SK-N-SH treated with all-trans-retinoic acid at 6 μM for 48 hours (cell line): ENCODE measurements around the gene ADIPOR2.

Experiments
- ATAC-seq: fragments of 200-7000 bp; cut with Tn5 transposase; 3 replicates; pipeline ENCODE4 v1.9.1; 2020; ENCODE audit warnings: mild to moderate bottlenecking, moderate library complexity
- ARNTL ChIP-seq: fragments of 450-650 bp; formaldehyde crosslinking; IDR thresholded peaks from 2 replicates; pipeline ENCODE4 v1.5.0; 2020; ENCODE audit warnings: low read depth, mild to moderate bottlenecking, moderate library complexity, borderline replicate concordance
- BACH2 ChIP-seq: fragments of 250-450 bp; sonication (Bioruptor Pico); IDR thresholded peaks from 2 replicates; pipeline ENCODE4 v1.9.0; 2021; ENCODE audit warnings: mild to moderate bottlenecking, borderline replicate concordance
- CREB5 ChIP-seq: fragments of 250-450 bp; sonication (Bioruptor Pico); IDR thresholded peaks from 2 replicates; pipeline ENCODE4 v1.5.1; 2020; ENCODE audit warnings: low read depth, mild to moderate bottlenecking, moderate library complexity
- CSDC2 ChIP-seq: fragments of 250-450 bp; sonication (Bioruptor Pico); IDR thresholded peaks from 2 replicates; pipeline ENCODE4 v1.5.0; 2020; ENCODE audit warnings: mild to moderate bottlenecking, moderate library complexity
- ESRRG ChIP-seq: fragments of 250-450 bp; sonication (Bioruptor Pico); IDR thresholded peaks from 2 replicates; pipeline ENCODE4 v1.6.1; 2021; ENCODE audit warnings: mild to moderate bottlenecking
- GLIS3 ChIP-seq: fragments of 250-450 bp; sonication (Bioruptor Pico); IDR thresholded peaks from 2 replicates; pipeline ENCODE4 v1.5.0; 2020; ENCODE audit warnings: mild to moderate bottlenecking, moderate library complexity
- OSR1 ChIP-seq: fragments of 250-450 bp; sonication (Bioruptor Pico); IDR thresholded peaks from 2 replicates; pipeline ENCODE4 v1.8.0; 2022; ENCODE audit warnings: moderate library complexity, mild to moderate bottlenecking, inconsistent platforms
- PATZ1 ChIP-seq: fragments of 250-450 bp; sonication (Bioruptor Pico); IDR thresholded peaks from 2 replicates; pipeline ENCODE4 v1.8.0; 2020; ENCODE audit warnings: mild to moderate bottlenecking, moderate library complexity, borderline replicate concordance
- PPARA ChIP-seq: fragments of 250-450 bp; sonication (Bioruptor Pico); IDR thresholded peaks from 2 replicates; pipeline ENCODE4 v1.5.0; 2020; ENCODE audit warnings: mild to moderate bottlenecking, borderline replicate concordance
- RARB ChIP-seq: fragments of 250-450 bp; sonication (Bioruptor Pico); IDR thresholded peaks from 2 replicates; pipeline ENCODE4 v1.8.0; 2021; ENCODE audit warnings: mild to moderate bottlenecking, moderate library complexity
- SNAI2 ChIP-seq: fragments of 250-450 bp; sonication (Bioruptor Pico); IDR thresholded peaks from 2 replicates; pipeline ENCODE4 v1.5.0; 2020; ENCODE audit warnings: mild to moderate bottlenecking, moderate library complexity
- TCF4 ChIP-seq: fragments of 250-450 bp; sonication (Bioruptor Pico); IDR thresholded peaks from 2 replicates; pipeline ENCODE4 v1.8.0; 2021; ENCODE audit warnings: mild to moderate bottlenecking, moderate library complexity, borderline replicate concordance
- TOX ChIP-seq: fragments of 250-450 bp; sonication (Bioruptor Pico); IDR thresholded peaks from 2 replicates; pipeline ENCODE4 v1.8.0; 2021; ENCODE audit warnings: mild to moderate bottlenecking, moderate library complexity, borderline replicate concordance
- TSHZ2 ChIP-seq: fragments of 250-450 bp; sonication (Bioruptor Pico); IDR thresholded peaks from 2 replicates; pipeline ENCODE4 v1.5.0; 2020; ENCODE audit warnings: mild to moderate bottlenecking, moderate library complexity
- ZC3H10 ChIP-seq: fragments of 250-450 bp; sonication (Bioruptor Pico); IDR thresholded peaks from 2 replicates; pipeline ENCODE4 v1.5.1; 2021; ENCODE audit warnings: mild to moderate bottlenecking, moderate library complexity
- ZFP30 ChIP-seq: fragments of 450-650 bp; formaldehyde crosslinking; IDR thresholded peaks from 2 replicates; pipeline ENCODE4 v1.5.0; 2022; ENCODE audit warnings: mild to moderate bottlenecking, moderate library complexity
- ZNF565 ChIP-seq: fragments of 450-650 bp; formaldehyde crosslinking; conservative IDR thresholded peaks from 2 replicates; pipeline ENCODE4 v1.5.0; 2020; ENCODE audit warnings: low read depth, mild to moderate bottlenecking, moderate library complexity
- ZNF70 ChIP-seq: fragments of 450-650 bp; formaldehyde crosslinking; IDR thresholded peaks from 2 replicates; pipeline ENCODE4 v1.5.0; 2020; ENCODE audit warnings: mild to moderate bottlenecking, moderate library complexity
- TF ChIP-seq, protein P1 (sequence below): fragments of 250-450 bp; sonication (Bioruptor Pico); IDR thresholded peaks from 2 replicates; pipeline ENCODE4 v1.5.1; 2021; ENCODE audit warnings: mild to moderate bottlenecking, moderate library complexity
- TF ChIP-seq, protein P2 (sequence below): fragments of 250-450 bp; sonication (Bioruptor Pico); IDR thresholded peaks from 2 replicates; pipeline ENCODE4 v1.8.0; 2021; ENCODE audit warnings: low read depth, mild to moderate bottlenecking, moderate library complexity, borderline replicate concordance

Gene ADIPOR2

DNA sequence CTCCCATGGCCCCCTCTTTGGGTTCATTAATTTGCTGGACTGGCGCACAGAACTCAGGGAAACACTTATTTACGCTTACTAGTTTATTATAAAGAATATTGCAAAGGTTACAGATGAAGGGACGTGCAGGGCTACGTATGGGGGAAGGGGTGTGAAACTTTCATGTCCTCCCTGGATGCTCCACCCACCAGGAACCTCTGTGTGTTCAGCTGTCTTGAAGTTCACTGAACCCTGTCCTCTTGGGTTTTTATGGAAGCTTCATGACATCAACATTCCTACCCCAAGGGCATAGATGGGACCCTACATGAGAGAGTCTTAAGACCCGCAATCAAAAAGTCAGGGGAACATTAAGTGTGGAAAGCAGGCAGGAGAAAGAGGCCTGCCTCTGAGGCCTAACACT lies 58.1 kb downstream of the ADIPOR2 start:
- no peak for TF ChIP-seq CREB5 (CRISPR knock-in tag)
- TF ChIP-seq TCF4: no peak
- TF ChIP-seq RARB (CRISPR knock-in tag): no peak
- TF ChIP-seq ZFP30 (CRISPR knock-in tag): no peak
- TF ChIP-seq CSDC2 (CRISPR knock-in tag): no peak
- TF ChIP-seq ZNF565 (CRISPR knock-in tag): no peak
- TF ChIP-seq, all 23 proteins: peak for 0
- ATAC-seq: no peak

GRCh38 chr12:1750300-1750699 lies 59.4 kb downstream of the ADIPOR2 start:
- no peak for ATAC-seq
- TF ChIP-seq ZNF70 (no peak), PATZ1 (CRISPR knock-in tag) (no peak)
- TF ChIP-seq, all 23 proteins: peak for 0

GRCh38 chr12:1758376-1758775 lies 67.5 kb downstream of the ADIPOR2 start:
- TF ChIP-seq TCF4 (no peak), OSR1 (CRISPR knock-in tag) (no peak), ARNTL (CRISPR knock-in tag) (no peak), TSHZ2 (CRISPR knock-in tag) (no peak), GLIS3 (CRISPR knock-in tag) (no peak), ESRRG (no peak), PPARA (no peak), ZFP30 (CRISPR knock-in tag) (no peak), TOX (CRISPR knock-in tag) (no peak), RARB (CRISPR knock-in tag) (no peak), ZC3H10 (CRISPR knock-in tag) (no peak), CSDC2 (CRISPR knock-in tag) (no peak), PATZ1 (CRISPR knock-in tag) (no peak), SNAI2 (CRISPR knock-in tag) (no peak), BACH2 (no peak), CREB5 (CRISPR knock-in tag) (no peak), ZNF70 (no peak)
- TF ChIP-seq, protein P1, sequence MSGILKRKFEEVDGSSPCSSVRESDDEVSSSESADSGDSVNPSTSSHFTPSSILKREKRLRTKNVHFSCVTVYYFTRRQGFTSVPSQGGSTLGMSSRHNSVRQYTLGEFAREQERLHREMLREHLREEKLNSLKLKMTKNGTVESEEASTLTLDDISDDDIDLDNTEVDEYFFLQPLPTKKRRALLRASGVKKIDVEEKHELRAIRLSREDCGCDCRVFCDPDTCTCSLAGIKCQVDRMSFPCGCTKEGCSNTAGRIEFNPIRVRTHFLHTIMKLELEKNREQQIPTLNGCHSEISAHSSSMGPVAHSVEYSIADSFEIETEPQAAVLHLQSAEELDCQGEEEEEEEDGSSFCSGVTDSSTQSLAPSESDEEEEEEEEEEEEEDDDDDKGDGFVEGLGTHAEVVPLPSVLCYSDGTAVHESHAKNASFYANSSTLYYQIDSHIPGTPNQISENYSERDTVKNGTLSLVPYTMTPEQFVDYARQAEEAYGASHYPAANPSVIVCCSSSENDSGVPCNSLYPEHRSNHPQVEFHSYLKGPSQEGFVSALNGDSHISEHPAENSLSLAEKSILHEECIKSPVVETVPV (CRISPR knock-in tag): no peak
- TF ChIP-seq, protein P2, sequence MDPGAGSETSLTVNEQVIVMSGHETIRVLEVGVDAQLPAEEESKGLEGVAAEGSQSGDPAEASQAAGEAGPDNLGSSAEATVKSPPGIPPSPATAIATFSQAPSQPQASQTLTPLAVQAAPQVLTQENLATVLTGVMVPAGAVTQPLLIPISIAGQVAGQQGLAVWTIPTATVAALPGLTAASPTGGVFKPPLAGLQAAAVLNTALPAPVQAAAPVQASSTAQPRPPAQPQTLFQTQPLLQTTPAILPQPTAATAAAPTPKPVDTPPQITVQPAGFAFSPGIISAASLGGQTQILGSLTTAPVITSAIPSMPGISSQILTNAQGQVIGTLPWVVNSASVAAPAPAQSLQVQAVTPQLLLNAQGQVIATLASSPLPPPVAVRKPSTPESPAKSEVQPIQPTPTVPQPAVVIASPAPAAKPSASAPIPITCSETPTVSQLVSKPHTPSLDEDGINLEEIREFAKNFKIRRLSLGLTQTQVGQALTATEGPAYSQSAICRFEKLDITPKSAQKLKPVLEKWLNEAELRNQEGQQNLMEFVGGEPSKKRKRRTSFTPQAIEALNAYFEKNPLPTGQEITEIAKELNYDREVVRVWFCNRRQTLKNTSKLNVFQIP (CRISPR knock-in tag): no peak
- ATAC-seq: no peak
